ENCODE data around the gene AMMECR1.

GRCh38 chrX:110157444-110157843 is 160.4 kb downstream of the AMMECR1 start:
- no peak for TF ChIP-seq CTCF (IDR thresholded peaks at IDR 0.05; ENCODE audit: borderline replicate concordance, extremely low read depth, low read length, poor library complexity, severe bottlenecking)
- no peak for TF ChIP-seq EZH2 (IDR thresholded peaks at IDR 0.05; ENCODE audit: borderline replicate concordance, low read depth, low read length, severe bottlenecking)
